OCI-LY3 (cell line): ENCODE data around the gene DMAC2.
"Not testable (repeated sequence)": the region's sequence is repeated elsewhere in the genome, so short reads cannot be mapped to it uniquely, and the experiment has no call there.

Source experiments
- H2AFZ ChIP-seq: fragments of 200-600, 300-600 bp; shearing (Covaris generic); 2 replicates; pipeline ENCODE4 v1.6.0; 2014; ENCODE audit warnings: antibody characterized with exemption, low read depth, low read length
- H3K27ac ChIP-seq: fragments of 200-600, 300-600 bp; sonication (generic); 2 replicates; pipeline ENCODE4 v1.5.1; 2014; ENCODE audit warnings: mild to moderate bottlenecking, low read length, moderate library complexity, mixed read lengths
- H3K27me3 ChIP-seq: fragments of 200-600, 300-600 bp; sonication (generic); 2 replicates; pipeline ENCODE4 v1.6.1; 2014; ENCODE audit warnings: low read depth, low read length, mixed read lengths
- H3K36me3 ChIP-seq: fragments of 200-600, 300-600 bp; sonication (generic); replicated peaks from 2 replicates; pipeline ENCODE3; 2014; ENCODE audit warnings: low read depth, low read length, mixed read lengths
- H3K4me1 ChIP-seq: fragments of 300-600, 200-600 bp; sonication (generic); 2 replicates; pipeline ENCODE4 v1.6.1; 2014; ENCODE audit warnings: low read length, mixed read lengths
- H3K4me2 ChIP-seq: fragments of 200-600, 300-600 bp; sonication (generic); 2 replicates; pipeline ENCODE4 v1.6.1; 2014; ENCODE audit warnings: low read length, mixed read lengths
- H3K4me3 ChIP-seq: fragments of 300-600, 200-600 bp; sonication (generic); 2 replicates; pipeline ENCODE4 v1.5.1; 2014; ENCODE audit warnings: antibody characterized with exemption, mild to moderate bottlenecking, low read length, moderate library complexity
- H3K79me2 ChIP-seq: fragments of 300-600, 200-600 bp; shearing (Covaris generic); 2 replicates; pipeline ENCODE4 v1.6.1; 2014; ENCODE audit warnings: mild to moderate bottlenecking, low read length, mixed read lengths
- H3K9ac ChIP-seq: fragments of 300-600, 200-600 bp; shearing (Covaris generic); 2 replicates; pipeline ENCODE4 v1.6.0; 2014; ENCODE audit warnings: mild to moderate bottlenecking, low read length, moderate library complexity
- H3K9me3 ChIP-seq: fragments of 200-600, 300-600 bp; shearing (Covaris generic); 2 replicates; pipeline ENCODE4 v1.6.1; 2014; ENCODE audit warnings: low read length, mixed read lengths; ENCODE audit not compliant: insufficient read depth
- H4K20me1 ChIP-seq: fragments of 200-600, 300-600 bp; sonication (generic); 2 replicates; pipeline ENCODE4 v1.6.1; 2016; ENCODE audit warnings: low read length, mixed read lengths; ENCODE audit not compliant: insufficient read depth
- EZH2phosphoT487 ChIP-seq: fragments of 200-600 bp; shearing (Covaris generic); IDR thresholded peaks from 2 replicates; pipeline ENCODE4 v1.6.1; 2018; ENCODE audit warnings: antibody characterized with exemption, mixed run types, low read depth
- TF ChIP-seq, protein P1 (sequence below): fragments of 200-600, 300-600 bp; sonication (generic); IDR thresholded peaks from 2 replicates; pipeline ENCODE4 v1.5.1; 2014; ENCODE audit warnings: antibody characterized with exemption, low read length, low read depth

DMAC2 gene

DNA sequence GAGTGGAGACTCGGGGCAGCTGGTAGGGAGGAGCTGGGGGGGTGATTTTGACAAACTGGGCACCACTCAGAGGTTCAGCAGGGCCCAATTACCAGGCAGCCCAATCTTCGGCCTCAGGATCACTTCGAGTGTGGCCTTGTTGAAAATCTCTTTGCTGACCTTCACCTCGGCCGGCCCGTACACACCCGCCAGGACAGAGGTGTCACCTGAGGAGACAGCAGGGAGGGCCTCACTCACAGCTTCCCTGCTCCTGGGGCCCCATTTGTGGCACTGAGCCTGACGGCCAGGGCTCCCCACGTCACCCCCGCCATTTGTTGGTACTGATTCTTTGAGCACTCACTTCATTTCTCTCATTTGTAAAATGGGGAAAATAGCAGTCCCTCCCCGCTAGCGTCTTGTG is 46.9 kb downstream of the DMAC2 start:
- no peak for TF ChIP-seq EZH2phosphoT487
- TF ChIP-seq, protein P1, sequence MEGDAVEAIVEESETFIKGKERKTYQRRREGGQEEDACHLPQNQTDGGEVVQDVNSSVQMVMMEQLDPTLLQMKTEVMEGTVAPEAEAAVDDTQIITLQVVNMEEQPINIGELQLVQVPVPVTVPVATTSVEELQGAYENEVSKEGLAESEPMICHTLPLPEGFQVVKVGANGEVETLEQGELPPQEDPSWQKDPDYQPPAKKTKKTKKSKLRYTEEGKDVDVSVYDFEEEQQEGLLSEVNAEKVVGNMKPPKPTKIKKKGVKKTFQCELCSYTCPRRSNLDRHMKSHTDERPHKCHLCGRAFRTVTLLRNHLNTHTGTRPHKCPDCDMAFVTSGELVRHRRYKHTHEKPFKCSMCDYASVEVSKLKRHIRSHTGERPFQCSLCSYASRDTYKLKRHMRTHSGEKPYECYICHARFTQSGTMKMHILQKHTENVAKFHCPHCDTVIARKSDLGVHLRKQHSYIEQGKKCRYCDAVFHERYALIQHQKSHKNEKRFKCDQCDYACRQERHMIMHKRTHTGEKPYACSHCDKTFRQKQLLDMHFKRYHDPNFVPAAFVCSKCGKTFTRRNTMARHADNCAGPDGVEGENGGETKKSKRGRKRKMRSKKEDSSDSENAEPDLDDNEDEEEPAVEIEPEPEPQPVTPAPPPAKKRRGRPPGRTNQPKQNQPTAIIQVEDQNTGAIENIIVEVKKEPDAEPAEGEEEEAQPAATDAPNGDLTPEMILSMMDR = no peak
- H3K4me1 ChIP-seq = peaks cover 16% of the 10 kb centered on the region
- H2AFZ ChIP-seq = no peak overlapping the region
- H3K36me3 ChIP-seq = peaks cover 34% of the 10 kb centered on the region
- H3K9me3 ChIP-seq = no peaks in the 10 kb centered on the region
- H3K9ac ChIP-seq = no peak overlapping the region
- H3K27ac ChIP-seq = no peak overlapping the region
- H3K79me2 ChIP-seq = peaks cover 41% of the 10 kb centered on the region
- H3K4me2 ChIP-seq = no peak overlapping the region
- no peaks in the 10 kb centered on the region for H3K27me3 ChIP-seq
- no peak overlapping the region for H3K4me3 ChIP-seq
- no peaks in the 10 kb centered on the region for H4K20me1 ChIP-seq

DNA sequence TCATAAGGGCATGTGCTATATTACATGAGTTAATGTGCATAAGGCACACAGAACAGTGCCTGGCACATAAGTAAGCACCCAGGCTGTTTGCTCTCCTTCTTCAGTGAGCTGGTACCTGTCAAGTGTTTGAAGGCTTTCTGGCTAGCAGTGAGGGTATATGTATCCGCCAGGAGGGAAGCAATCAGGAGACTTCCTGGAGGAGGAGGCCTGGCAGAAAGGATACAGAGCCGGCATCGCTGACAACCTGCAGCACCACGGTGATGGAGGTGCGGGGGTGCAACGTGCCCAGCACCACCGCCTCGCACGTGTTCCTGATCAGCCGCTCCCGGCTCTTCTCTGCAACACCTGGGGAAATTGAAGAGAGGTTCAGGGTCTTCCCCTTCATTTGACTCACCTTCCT is 48.1 kb downstream of the DMAC2 start:
- H3K4me3 ChIP-seq = no peak overlapping the region
- no peak for TF ChIP-seq EZH2phosphoT487
- TF ChIP-seq, protein P1 = no peak
- H3K4me1 ChIP-seq = peaks cover 16% of the 10 kb centered on the region
- H3K9me3 ChIP-seq = no peaks in the 10 kb centered on the region
- no peak overlapping the region for H3K9ac ChIP-seq
- H3K27ac ChIP-seq = no peak overlapping the region
- no peaks in the 10 kb centered on the region for H3K27me3 ChIP-seq
- H3K4me2 ChIP-seq = no peak overlapping the region
- H2AFZ ChIP-seq = no peak overlapping the region
- no peaks in the 10 kb centered on the region for H4K20me1 ChIP-seq
- H3K36me3 ChIP-seq = peaks cover 42% of the 10 kb centered on the region
- peaks cover 34% of the 10 kb centered on the region for H3K79me2 ChIP-seq

DNA sequence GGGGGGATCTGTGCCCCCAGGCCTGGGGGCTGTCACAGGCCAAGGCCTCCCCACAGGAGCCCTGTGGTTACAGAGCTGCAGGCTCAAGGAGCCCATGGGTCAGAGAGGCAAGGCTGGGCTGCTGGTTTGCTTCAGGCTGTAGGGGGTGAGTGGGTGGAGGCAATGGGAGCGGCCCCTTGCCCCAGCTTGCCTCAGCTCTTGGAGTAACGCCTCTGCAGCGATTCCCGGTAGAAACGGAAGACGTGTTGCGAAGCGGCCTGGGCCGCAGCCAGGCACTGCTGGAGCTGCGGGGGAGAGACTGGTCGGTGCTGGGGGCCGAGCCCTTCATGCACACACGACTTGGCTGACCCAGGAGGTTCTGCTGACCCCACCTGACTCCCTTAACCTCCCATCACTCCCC is 53.3 kb downstream of the DMAC2 start:
- no peaks in the 10 kb centered on the region for H3K27me3 ChIP-seq
- H3K79me2 ChIP-seq = no peaks in the 10 kb centered on the region
- H3K4me2 ChIP-seq = no peak overlapping the region
- no peak overlapping the region for H3K27ac ChIP-seq
- no peak overlapping the region for H2AFZ ChIP-seq
- H3K9me3 ChIP-seq = no peaks in the 10 kb centered on the region
- H3K4me1 ChIP-seq = no peaks in the 10 kb centered on the region
- TF ChIP-seq EZH2phosphoT487 = no peak
- TF ChIP-seq, protein P1 = no peak
- no peak overlapping the region for H3K9ac ChIP-seq
- no peaks in the 10 kb centered on the region for H4K20me1 ChIP-seq
- peaks cover 42% of the 10 kb centered on the region for H3K36me3 ChIP-seq
- H3K4me3 ChIP-seq = no peak overlapping the region

DNA sequence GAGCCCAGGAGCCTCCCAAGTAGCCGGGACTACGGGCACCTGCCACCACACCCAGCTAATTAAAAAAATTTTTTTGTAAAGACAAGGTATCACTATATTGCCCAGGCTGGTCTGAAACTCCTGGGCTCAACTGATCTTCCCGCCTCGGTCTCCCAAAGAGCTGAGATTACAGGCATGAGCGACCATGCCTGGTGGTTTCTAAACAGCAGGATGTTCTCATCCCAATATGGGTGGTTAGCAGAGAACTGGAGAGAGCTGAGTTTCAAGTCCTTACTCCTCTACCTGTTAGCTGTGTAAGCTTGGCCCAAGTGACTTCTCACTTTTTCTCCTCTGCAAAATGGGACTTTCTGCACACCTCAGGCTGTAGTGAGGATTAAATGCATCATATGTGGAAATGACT is 55.4 kb downstream of the DMAC2 start:
- H3K4me3 ChIP-seq = no peak overlapping the region
- no peaks in the 10 kb centered on the region for H3K9me3 ChIP-seq
- no peaks in the 10 kb centered on the region for H3K27me3 ChIP-seq
- no peak overlapping the region for H3K4me2 ChIP-seq
- no peak overlapping the region for H3K9ac ChIP-seq
- no peak overlapping the region for H3K27ac ChIP-seq
- no peaks in the 10 kb centered on the region for H3K79me2 ChIP-seq
- no peaks in the 10 kb centered on the region for H3K4me1 ChIP-seq
- no peak overlapping the region for H2AFZ ChIP-seq
- peaks cover 27% of the 10 kb centered on the region for H3K36me3 ChIP-seq
- TF ChIP-seq EZH2phosphoT487 = no peak
- TF ChIP-seq, protein P1 = no peak
- no peaks in the 10 kb centered on the region for H4K20me1 ChIP-seq

DNA sequence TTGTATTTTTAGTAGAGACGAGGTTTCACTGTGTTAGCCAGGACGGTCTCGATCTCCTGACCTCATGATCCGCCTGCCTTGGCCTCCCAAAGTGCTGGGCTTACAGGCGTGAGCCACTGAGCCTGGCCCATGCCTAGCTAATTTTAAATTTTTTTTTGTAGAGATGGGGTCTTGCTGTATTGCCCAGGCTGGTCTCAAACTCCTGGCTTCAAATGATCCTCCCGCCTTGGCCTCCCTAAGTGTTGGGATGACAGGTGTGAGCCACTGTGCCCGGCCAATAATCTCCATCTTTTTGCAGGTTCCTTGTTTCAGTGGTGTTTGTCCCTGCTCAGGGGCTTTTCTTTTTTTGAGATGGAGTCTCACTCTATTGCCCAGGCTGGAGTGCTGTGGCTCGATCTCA is 58.2 kb downstream of the DMAC2 start:
- not testable (repeated sequence) for H3K4me3 ChIP-seq, H3K9ac ChIP-seq, H3K27ac ChIP-seq, H3K4me1 ChIP-seq, H3K27me3 ChIP-seq, H3K79me2 ChIP-seq, H2AFZ ChIP-seq, H3K9me3 ChIP-seq, H3K4me2 ChIP-seq, H4K20me1 ChIP-seq
- H3K36me3 ChIP-seq = peaks cover 14% of the 10 kb centered on the region
